ENCODE results near the gene ZC3H7B. TPM values are rescaled to one million over a fixed set of nuclear protein-coding genes. Genes with fewer than 3 reads are reported as not detected.

The ZC3H7B gene
- 10 to 100 TPM; 26.5 to 50.1 (median 42.7) TPM for total RNA-seq
- long read RNA-seq, partial matches to known transcripts = 1 of 2 reads
- long read RNA-seq, other reads (novel, unspliced or antisense) = 1 of 2 reads

GRCh38 chr22:41301085-41302020, at the start of gene ZC3H7B:
ZC3H7B (plus strand) TSS chr22:41301525; CDS start chr22:41320661, 19,136 bp downstream.
- TF ChIP-seq POLR2A (IDR thresholded peaks at IDR 0.05) (peak; percentile 86), CTCF (IDR thresholded peaks at IDR 0.05) (peak; percentile 46 to 63 (median 56))
- peak; percentile 83 to 89 (median 86) for DNase-seq
- Histone ChIP-seq H3K27me3 (no peaks in the 10 kb centered on the region), H3K4me3 (peak within 1 kb of the TSS; percentile 68 to 93 (median 90)), H3K27ac (peak within 1 kb of the TSS; percentile 82 to 93 (median 86)), H3K9me3 (no peaks in the 10 kb centered on the region), H3K36me3 (no peaks in the 10 kb centered on the region), H3K4me1 (peaks cover 0 to 12% (median 2%) of the 10 kb centered on the region in 4 donors)
- ATAC-seq = peak; percentile 94 to 96 (median 96)
- intact Hi-C loops (cut with DNase I) = no loop called here
- WGBS (ENCODE audit: insufficient coverage, low coverage, low lambda C conversion rate, missing lambda C conversion rate) = 0% methylated on average over 26 of the region's 74 CpGs

GRCh38 chr22:41252365-41252764, 49.0 kb upstream of the ZC3H7B start:
- Histone ChIP-seq H3K27ac (no peak overlapping the region), H3K36me3 (peaks cover 0 to 67% (median 24%) of the 10 kb centered on the region in 4 donors)
- intact Hi-C loops (cut with DNase I) = no loop called here

GRCh38 chr22:41254230-41254629, 47.1 kb upstream of the ZC3H7B start:
- WGBS (ENCODE audit: insufficient coverage, low coverage, low lambda C conversion rate, missing lambda C conversion rate) = 93% methylated on average over 7 of the region's 7 CpGs
- no peak for TF ChIP-seq CTCF (IDR thresholded peaks at IDR 0.05)
- no peak for TF ChIP-seq POLR2A (IDR thresholded peaks at IDR 0.05)
- ATAC-seq = no peak
- no peaks in the 10 kb centered on the region for H3K9me3 ChIP-seq
- H3K36me3 ChIP-seq = peaks cover 0 to 80% (median 29%) of the 10 kb centered on the region in 4 donors
- no peak overlapping the region for H3K4me3 ChIP-seq
- DNase-seq = no peak
- H3K27me3 ChIP-seq = no peaks in the 10 kb centered on the region
- no peak overlapping the region for H3K27ac ChIP-seq
- intact Hi-C loops (cut with DNase I) = no loop called here
- no peaks in the 10 kb centered on the region for H3K4me1 ChIP-seq

More at GRCh38 chr22:41252365-41252764, 49.0 kb upstream of the ZC3H7B start:
- no peak for DNase-seq
- 91% methylated on average over 6 of the region's 8 CpGs for WGBS (ENCODE audit: insufficient coverage, low coverage, low lambda C conversion rate, missing lambda C conversion rate)
- peaks cover 0 to 16% (median 5%) of the 10 kb centered on the region in 4 donors for H3K4me1 ChIP-seq
- no peak for ATAC-seq
- H3K27me3 ChIP-seq = no peaks in the 10 kb centered on the region
- TF ChIP-seq POLR2A (IDR thresholded peaks at IDR 0.05) (no peak), CTCF (IDR thresholded peaks at IDR 0.05) (no peak)
- no peak overlapping the region for H3K4me3 ChIP-seq
- no peaks in the 10 kb centered on the region for H3K9me3 ChIP-seq

- no peak for TF ChIP-seq CTCF (IDR thresholded peaks at IDR 0.05)
- no peak for TF ChIP-seq POLR2A (IDR thresholded peaks at IDR 0.05)
- DNase-seq (no peak), ATAC-seq (peak in 1 of 4 donors; percentile 75)
- Histone ChIP-seq H3K4me1 (no peaks in the 10 kb centered on the region), H3K36me3 (peaks cover 0 to 78% (median 22%) of the 10 kb centered on the region in 4 donors), H3K27me3 (no peaks in the 10 kb centered on the region), H3K27ac (no peak overlapping the region), H3K4me3 (no peak overlapping the region), H3K9me3 (no peaks in the 10 kb centered on the region)
- 73% methylated on average over 8 of the region's 20 CpGs for WGBS (ENCODE audit: insufficient coverage, low coverage, low lambda C conversion rate, missing lambda C conversion rate)
- intact Hi-C loops (cut with DNase I) = no loop called here
These were observed 44.8 kb upstream of the ZC3H7B start for GRCh38 chr22:41256254-41257253.
